Lower leg skin (tissue), 4 donors: ENCODE results near the gene ATP4B. TPM values are rescaled to one million over a fixed set of nuclear protein-coding genes. Genes with fewer than 3 reads are reported as not detected.
A peak's percentile ranks its signal among the peaks of the same experiment; 100 is the strongest.

Experiments used
- DNase-seq, 2 donors: peaks; one replicate each; pipeline ENCODE4 v3.0.0-alpha.2; 2019; ENCODE audit warnings: low spot score in 2 of 2
- H3K4me3 ChIP-seq: fragments of 200-600 bp; sonication (generic); 2 replicates; pipeline ENCODE4 v1.5.1; 2017; ENCODE audit warnings: mild to moderate bottlenecking, low read depth; ENCODE audit not compliant: poor library complexity, severe bottlenecking
- POLR2A ChIP-seq, 2 donors: fragments of 450-650 bp; IDR thresholded peaks; one replicate each; pipeline ENCODE4 v1.6.1; 2016 to 2017; ENCODE audit warnings: antibody characterized with exemption in 2 of 2, mild to moderate bottlenecking in 1 of 2, moderate library complexity in 1 of 2
- WGBS, 2 donors: methylation state at CpG; one replicate each; pipeline ENCODE4 v1.1.5; 2018; 5-methylcytosine and 5-hydroxymethylcytosine counted together
- intact Hi-C: fragments of 100-400 bp; cut with DNase I; formaldehyde crosslinking; loops from one replicate; pipeline ENCODE4 v1.15.0; 2023; ENCODE audit warnings: low total_unique reads
- total RNA-seq, 4 donors: library from RNA; depleted of rRNA; stranded (reverse); fragments of >200 nt; gene quantifications; one replicate each; pipeline ENCODE4 v1.1.0, GENCODE V29; 2016
- TF ChIP-seq, protein P1 (sequence below), 3 donors: fragments of 450-650 bp; IDR thresholded peaks; one replicate each; pipeline ENCODE4 v1.5.1; 2016; ENCODE audit warnings: antibody characterized with exemption in 3 of 3, mild to moderate bottlenecking in 3 of 3, moderate library complexity in 2 of 3

ATP4B gene
- total RNA-seq, 4 donors from 2014 or later = not detected

DNA sequence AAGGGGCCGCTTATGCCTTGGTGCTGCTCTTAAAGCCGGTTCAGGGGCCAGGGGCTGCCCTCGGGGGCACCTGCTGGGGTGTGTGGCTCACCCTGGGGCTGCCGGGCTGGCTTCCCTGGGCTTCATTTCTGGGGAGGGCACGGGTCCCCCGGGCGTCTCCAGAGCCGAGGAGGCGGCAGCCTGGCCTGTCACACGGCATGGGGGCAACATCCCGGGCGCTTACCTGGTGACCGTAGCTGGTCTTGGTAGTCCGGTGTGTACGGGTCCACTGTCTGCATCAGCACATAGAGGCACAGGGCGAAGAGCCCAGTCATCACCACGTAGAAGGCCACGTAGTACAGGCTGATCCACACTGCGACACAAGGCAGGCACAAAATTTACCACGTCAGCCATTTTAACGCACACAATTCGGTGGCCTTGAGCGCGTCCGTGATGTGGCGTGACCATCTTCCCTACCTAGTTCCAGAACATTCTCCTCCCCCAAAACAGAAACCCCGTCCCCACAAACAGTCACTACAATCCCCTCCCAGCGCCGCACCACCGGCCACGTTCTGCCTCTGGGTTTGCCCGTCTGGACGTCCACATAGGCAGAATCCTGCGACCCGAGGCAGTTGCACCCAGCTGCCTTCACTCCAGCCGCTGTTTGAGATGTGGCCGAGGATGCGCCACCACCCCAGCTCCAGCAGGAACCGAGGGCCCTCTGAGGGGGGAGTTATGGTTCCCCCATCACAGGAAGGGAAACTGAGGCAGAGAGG, 3.2 kb downstream of the ATP4B start:
- intact Hi-C loops = no loop called here
- 89 to 93% methylated on average over 33 to 39 of the region's 39 CpGs for WGBS, 2 donors
- TF ChIP-seq POLR2A (IDR thresholded peaks at IDR 0.05) = no peak
- no peak overlapping the region for H3K4me3 ChIP-seq
- DNase-seq = peak in 1 of 2 donors; percentile 82

DNA sequence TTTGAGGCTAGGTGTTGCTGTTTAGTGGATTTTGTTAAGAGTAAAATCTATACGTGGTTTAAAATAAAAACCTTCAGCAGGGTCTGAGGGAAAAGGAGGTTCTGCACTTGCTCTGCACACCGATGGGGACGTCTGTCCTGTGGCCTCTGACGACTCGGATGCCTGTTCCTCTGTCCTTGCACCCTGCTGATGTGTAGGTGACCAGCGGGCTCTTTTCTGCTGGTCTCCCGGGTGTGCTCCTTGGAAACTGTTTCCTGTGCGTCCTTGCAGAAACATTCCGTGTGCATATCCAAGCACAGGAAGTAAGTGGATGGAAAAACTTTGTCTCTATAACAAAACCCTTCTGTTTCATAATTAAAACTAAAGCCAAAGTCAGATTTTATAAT, 3.8 kb downstream of the ATP4B start:
- intact Hi-C loops = no loop called here
- DNase-seq = peak in 1 of 2 donors; percentile 71
- WGBS, 2 donors = 59 to 65% methylated on average over 9 of the region's 9 CpGs

DNA sequence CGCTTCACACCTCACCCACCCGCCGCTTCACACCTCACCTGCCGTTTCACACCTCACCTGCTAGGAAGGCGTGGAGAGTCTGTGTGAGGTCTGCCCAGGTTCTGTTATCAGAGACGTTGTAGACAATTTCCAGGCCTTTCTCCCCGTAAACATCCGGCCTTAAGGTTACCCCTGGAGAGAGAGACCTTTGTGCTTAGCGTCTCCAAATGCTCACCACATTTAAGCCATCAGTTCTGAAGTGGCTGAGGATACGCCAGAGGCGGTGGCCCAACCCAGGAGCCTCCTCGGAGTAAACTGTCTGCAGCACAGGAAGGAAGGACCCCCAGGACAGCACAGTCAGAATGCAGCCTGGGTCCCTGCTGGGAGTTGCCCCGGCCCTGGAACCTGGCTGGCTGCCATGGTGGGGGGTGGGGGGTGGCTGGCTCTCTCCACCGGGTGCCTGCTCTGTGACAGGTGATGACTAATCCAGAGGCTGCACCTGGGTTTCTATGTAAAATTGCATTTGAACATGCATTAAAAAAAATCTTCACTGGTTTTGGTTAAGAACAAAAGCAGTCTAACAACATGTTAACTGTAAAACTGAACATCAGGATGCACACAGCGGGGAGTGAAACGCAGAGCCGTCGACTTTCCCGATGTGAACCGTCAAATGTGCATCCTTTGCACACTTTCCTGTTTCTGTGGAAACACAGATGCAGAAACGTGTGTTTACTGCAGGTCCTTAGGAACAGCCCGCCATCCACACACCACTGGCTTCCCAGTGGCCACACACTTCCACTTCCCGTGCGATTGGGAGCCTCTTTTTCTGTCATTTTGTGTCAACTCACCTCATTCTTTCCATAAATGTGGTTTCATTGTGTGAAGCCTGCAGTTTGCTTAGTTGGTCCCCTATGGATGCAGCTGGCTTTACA, 4.5 kb downstream of the ATP4B start:
- intact Hi-C loops = no loop called here
- peak in 1 of 2 donors; percentile 82 for DNase-seq
- no peak overlapping the region for H3K4me3 ChIP-seq
- TF ChIP-seq, protein P1, sequence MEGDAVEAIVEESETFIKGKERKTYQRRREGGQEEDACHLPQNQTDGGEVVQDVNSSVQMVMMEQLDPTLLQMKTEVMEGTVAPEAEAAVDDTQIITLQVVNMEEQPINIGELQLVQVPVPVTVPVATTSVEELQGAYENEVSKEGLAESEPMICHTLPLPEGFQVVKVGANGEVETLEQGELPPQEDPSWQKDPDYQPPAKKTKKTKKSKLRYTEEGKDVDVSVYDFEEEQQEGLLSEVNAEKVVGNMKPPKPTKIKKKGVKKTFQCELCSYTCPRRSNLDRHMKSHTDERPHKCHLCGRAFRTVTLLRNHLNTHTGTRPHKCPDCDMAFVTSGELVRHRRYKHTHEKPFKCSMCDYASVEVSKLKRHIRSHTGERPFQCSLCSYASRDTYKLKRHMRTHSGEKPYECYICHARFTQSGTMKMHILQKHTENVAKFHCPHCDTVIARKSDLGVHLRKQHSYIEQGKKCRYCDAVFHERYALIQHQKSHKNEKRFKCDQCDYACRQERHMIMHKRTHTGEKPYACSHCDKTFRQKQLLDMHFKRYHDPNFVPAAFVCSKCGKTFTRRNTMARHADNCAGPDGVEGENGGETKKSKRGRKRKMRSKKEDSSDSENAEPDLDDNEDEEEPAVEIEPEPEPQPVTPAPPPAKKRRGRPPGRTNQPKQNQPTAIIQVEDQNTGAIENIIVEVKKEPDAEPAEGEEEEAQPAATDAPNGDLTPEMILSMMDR (IDR thresholded peaks at IDR 0.05) = no peak
- no peak for TF ChIP-seq POLR2A (IDR thresholded peaks at IDR 0.05)
- WGBS, 2 donors = 60 to 62% methylated on average over 24 of the region's 24 CpGs

More for the DNA sequence above, 3.8 kb downstream of the ATP4B start:
- TF ChIP-seq, protein P1 (IDR thresholded peaks at IDR 0.05) = no peak
- TF ChIP-seq POLR2A (IDR thresholded peaks at IDR 0.05) = no peak
- no peak overlapping the region for H3K4me3 ChIP-seq

DNA sequence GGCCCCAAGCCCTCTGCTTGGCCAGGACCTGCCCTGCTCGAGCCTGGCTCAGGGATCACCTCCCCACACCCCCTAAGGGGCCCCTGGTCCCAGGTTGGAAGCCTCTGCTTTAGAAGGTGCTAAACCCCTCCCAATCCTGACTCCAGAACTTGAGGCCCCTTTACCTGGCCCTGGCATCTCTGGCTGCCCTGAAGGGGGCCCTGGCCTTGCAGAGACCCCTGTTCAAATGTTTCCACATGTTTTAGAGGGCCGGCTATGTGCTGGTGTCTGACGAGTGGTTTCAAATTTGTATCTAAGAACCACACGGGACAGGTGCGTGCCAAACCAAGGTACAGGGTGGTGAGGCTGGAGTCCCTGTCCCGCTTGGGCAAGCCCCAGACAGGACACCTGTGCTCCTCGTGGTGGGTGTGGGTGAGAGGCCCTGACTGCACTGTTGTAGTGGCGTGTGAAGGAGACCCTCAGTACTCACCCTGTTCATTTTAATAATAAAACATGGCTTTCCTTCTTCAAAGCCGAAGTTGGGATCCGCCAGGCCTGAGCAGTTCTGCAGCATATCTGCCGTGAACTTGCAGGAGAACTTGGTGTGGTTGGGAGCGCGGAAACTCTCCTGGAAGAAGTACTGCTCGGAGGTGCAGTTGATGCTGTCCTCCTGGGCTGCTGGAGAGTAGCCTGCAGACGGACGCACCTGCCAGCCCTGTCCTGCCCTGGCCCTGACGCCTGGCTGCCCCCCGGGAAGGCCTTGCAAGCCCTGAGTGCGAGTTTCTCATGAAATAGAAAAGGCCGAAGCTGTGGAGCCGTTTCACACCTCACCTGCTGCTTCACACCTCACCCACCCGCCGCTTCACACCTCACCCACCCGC, 5.4 kb downstream of the ATP4B start:
- WGBS, 2 donors = 91 to 92% methylated on average over 22 to 24 of the region's 24 CpGs
- intact Hi-C loops = no loop called here
- H3K4me3 ChIP-seq = no peak overlapping the region
- peak in 1 of 2 donors; percentile 72 for DNase-seq
- TF ChIP-seq, protein P1 (IDR thresholded peaks at IDR 0.05) = no peak
- TF ChIP-seq POLR2A (IDR thresholded peaks at IDR 0.05) = no peak

DNA sequence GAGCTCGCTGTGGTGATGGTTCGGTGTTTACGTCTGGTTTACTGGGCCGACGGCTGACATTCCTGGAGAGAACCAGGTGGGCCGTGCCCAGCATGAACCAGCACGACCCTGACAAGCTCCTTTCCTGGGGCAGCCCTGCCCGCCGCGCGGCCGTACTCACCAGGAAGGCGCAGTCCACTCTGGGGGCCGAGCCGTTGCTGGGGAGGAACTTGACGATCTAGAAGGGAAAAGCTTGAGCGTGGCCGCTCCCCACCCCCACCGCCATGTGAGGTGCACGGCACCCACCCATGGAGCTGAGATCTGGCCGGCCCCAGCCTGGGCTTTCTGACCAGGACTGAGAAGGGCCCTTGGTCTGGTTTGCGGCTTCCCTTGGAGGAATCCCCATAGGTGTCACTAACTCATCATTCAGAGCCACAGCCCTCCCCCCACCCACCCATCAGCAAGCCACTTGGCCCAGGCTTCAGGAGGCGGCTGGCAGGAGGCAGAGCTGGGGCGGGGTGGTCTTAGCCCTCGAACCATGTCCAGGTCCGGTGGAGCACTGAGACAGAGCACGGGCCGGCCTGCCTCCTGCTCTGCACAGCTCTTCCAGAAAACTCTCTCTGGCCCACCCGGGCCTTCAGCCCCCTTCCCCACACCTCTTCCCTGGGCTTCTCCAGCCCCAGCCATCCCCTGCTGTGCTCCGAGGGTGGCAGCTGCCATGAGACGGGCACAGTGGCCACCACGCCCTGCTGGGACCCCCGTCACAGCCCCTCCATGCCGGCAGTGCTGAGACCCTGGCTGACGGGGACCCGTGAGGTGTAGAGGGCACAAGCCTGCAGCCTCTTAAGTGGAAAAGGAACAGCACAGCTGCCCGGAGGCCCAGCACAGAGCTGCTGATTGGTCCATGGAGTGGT, 6.2 kb downstream of the ATP4B start:
- 90 to 91% methylated on average over 33 to 36 of the region's 37 CpGs for WGBS, 2 donors
- no peak for TF ChIP-seq POLR2A (IDR thresholded peaks at IDR 0.05)
- TF ChIP-seq, protein P1 (IDR thresholded peaks at IDR 0.05) = no peak
- intact Hi-C loops = no loop called here
- H3K4me3 ChIP-seq = no peak overlapping the region
- peak in 1 of 2 donors; percentile 82 for DNase-seq
